ENCODE results near the gene ALDH8A1.
A peak's percentile ranks its signal among the peaks of the same experiment; 100 is the strongest.

The ALDH8A1 gene

DNA sequence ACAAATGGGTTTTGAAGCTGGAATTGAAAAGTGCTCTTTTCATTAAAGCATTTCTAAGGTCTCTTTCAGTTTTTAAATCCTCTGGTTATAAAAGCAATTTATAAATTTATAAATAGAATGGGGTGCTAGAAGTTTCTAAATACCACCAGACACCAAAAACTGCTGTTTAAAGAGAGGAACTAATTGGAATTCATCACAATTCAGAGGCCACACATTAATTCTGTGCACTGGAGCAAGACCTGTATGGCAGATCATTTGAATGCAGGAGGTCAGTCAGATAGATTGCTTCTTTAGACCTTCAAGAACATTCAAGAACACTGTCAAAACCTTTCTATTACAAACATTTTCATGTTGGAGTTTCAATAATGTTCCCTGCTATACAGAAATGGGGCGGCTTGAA, 55.1 kb downstream of the ALDH8A1 start:
- TF ChIP-seq, protein P1, sequence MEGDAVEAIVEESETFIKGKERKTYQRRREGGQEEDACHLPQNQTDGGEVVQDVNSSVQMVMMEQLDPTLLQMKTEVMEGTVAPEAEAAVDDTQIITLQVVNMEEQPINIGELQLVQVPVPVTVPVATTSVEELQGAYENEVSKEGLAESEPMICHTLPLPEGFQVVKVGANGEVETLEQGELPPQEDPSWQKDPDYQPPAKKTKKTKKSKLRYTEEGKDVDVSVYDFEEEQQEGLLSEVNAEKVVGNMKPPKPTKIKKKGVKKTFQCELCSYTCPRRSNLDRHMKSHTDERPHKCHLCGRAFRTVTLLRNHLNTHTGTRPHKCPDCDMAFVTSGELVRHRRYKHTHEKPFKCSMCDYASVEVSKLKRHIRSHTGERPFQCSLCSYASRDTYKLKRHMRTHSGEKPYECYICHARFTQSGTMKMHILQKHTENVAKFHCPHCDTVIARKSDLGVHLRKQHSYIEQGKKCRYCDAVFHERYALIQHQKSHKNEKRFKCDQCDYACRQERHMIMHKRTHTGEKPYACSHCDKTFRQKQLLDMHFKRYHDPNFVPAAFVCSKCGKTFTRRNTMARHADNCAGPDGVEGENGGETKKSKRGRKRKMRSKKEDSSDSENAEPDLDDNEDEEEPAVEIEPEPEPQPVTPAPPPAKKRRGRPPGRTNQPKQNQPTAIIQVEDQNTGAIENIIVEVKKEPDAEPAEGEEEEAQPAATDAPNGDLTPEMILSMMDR (IDR thresholded peaks at IDR 0.05; ENCODE audit: low read depth, low read length, missing control alignments): no peak
- H3K4me3 ChIP-seq (ENCODE audit: low read depth, low read length): no peak overlapping the region
- DNase-seq (ENCODE audit: low read depth): no peak

DNA sequence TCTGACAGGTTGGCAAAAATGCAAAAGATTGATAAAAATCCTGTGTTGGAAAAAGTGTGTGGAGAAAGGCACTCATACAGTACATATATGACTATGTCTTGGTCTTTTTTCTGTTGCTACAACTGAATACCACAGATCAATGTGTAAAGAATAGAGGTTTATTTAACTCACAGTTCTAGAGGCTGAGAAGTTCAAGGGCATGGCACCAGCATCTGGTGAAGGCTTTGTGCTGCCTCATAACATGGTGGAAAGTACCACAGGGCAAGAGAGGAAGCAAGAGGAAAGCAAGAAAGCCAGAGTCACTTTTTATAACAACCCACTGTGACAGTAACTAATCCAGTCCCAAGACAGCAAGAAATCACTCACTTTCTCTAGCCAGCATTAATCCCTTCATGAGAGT, 57.5 kb downstream of the ALDH8A1 start:
- DNase-seq (ENCODE audit: low read depth): no peak
- no peak overlapping the region for H3K4me3 ChIP-seq (ENCODE audit: low read depth, low read length)
- TF ChIP-seq, protein P1 (IDR thresholded peaks at IDR 0.05; ENCODE audit: low read depth, low read length, missing control alignments): no peak

DNA sequence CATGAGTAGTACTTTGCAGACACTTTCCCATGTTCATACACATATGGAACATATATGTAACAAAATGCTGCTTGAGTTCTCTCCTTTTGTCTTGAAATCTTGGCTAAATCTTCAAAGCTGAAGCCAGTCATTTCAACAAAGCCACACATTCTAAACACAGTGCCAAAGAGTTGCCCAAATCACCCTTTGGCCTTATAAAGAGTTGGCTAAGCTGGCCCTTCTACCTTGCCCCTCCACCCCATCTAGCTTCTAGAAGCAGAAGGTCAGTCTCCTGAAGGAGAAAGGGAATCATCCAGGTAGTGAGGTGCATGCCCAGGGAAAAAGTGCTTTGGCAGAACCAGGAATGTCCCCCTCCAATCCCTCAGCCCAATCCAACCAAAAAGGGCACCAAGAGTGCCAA, 58.3 kb downstream of the ALDH8A1 start:
- H3K4me3 ChIP-seq (ENCODE audit: low read depth, low read length): no peak overlapping the region
- DNase-seq (ENCODE audit: low read depth): no peak
- TF ChIP-seq, protein P1 (IDR thresholded peaks at IDR 0.05; ENCODE audit: low read depth, low read length, missing control alignments): no peak

DNA sequence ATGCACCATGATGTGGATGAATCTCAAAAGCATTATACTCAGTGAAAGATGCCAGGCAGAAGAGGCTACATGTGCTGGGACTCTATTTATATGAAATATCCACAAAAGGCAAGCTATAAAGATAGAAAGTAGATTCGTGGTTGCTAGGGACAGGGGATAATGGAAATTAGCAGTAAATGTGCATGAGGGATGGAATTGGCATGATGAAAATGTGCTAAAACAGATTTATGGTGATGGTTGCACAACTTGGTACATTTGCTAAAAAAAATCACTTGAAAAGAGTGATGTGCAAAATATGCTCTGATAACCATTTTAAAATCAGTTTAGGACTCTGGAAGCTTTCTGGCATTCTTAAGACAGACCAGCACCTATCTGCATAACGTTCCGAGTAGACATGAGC, 61.6 kb downstream of the ALDH8A1 start:
- H3K4me3 ChIP-seq (ENCODE audit: low read depth, low read length): no peak overlapping the region
- no peak for DNase-seq (ENCODE audit: low read depth)
- TF ChIP-seq, protein P1 (IDR thresholded peaks at IDR 0.05; ENCODE audit: low read depth, low read length, missing control alignments): no peak

DNA sequence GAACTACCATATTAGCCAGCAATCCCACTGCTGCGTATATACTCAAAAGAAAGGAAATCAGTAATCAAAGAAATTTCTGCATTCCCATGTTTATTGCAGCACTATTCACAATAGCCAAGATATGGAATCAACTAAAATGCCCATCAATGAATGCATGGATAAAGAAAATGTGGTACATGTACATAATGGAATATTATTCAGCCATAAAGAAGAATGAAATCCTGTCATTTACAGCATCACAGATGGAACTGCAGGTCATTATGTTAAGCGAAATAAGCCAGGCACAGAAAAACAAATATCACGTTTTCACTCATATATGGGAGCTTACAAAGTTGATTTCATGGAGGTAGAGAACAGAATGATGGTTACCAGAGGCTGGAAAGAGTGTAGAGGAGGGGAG, 65.1 kb downstream of the ALDH8A1 start:
- H3K4me3 ChIP-seq (ENCODE audit: low read depth, low read length): no peak overlapping the region
- no peak for DNase-seq (ENCODE audit: low read depth)
- TF ChIP-seq, protein P1 (IDR thresholded peaks at IDR 0.05; ENCODE audit: low read depth, low read length, missing control alignments): no peak

DNA sequence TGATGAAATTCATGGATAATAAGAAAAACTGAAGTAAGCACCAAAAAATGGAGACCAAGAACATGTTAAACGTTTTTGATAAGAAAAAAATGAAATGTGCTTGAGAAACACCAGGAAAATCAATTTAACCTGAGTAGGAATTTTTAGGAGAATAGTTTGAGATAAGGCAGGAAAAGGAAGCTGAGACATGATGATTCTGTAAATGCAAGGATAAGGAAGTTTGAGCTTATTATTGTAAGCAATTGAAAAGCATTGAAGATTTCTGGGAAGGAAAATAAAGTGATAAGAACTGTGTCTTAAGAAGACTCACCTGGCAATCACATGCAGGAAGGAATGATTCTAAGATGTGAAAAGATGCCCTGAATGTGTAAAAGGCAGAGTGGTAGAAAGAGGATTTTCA, 66.6 kb downstream of the ALDH8A1 start:
- TF ChIP-seq, protein P1 (IDR thresholded peaks at IDR 0.05; ENCODE audit: low read depth, low read length, missing control alignments): no peak
- no peak for DNase-seq (ENCODE audit: low read depth)
- no peak overlapping the region for H3K4me3 ChIP-seq (ENCODE audit: low read depth, low read length)

DNA sequence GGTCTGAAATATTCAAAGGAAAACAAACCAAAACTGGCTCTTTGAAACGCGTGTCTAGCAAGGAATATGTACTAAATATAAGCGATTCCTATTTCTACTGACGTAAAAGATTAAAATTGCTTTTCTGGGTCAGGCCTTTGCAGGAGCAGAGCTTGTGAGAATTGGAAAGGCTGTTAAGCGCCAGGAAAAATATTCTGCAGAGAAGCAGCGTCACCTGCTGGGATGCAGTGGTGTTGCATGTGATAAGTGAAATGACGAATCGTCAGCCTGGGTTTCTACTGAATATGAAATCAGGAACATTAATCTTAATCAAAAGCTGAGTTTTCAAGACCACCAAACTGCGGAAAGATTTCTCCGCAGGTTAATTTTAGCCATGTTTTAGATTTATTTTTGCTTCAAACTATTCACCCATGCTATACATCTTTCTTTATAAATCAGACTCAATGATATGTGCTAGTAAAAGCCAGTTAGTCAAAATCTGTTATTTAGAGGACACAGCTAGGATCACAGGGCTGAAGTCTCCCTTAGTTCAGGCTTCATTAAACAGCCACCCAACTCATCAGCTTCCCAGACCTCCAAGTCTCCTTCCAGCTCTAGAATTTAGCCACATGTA, 67.4 kb downstream of the ALDH8A1 start:
- no peak for DNase-seq (ENCODE audit: low read depth)
- H3K4me3 ChIP-seq (ENCODE audit: low read depth, low read length): no peak overlapping the region
- TF ChIP-seq, protein P1 (IDR thresholded peaks at IDR 0.05; ENCODE audit: low read depth, low read length, missing control alignments): peak; percentile 77

Measured in GM12864 (cell line).